ENCODE data around the gene KAT8.
A peak's percentile ranks its signal among the peaks of the same experiment; 100 is the strongest.
"Not testable (repeated sequence)": the region's sequence is repeated elsewhere in the genome, so short reads cannot be mapped to it uniquely, and the experiment has no call there.

Gene KAT8

GRCh38 chr16:31083981-31084380 is 33.5 kb upstream of the KAT8 start:
- DNase-seq (ENCODE audit: low read depth): no peak

DNA sequence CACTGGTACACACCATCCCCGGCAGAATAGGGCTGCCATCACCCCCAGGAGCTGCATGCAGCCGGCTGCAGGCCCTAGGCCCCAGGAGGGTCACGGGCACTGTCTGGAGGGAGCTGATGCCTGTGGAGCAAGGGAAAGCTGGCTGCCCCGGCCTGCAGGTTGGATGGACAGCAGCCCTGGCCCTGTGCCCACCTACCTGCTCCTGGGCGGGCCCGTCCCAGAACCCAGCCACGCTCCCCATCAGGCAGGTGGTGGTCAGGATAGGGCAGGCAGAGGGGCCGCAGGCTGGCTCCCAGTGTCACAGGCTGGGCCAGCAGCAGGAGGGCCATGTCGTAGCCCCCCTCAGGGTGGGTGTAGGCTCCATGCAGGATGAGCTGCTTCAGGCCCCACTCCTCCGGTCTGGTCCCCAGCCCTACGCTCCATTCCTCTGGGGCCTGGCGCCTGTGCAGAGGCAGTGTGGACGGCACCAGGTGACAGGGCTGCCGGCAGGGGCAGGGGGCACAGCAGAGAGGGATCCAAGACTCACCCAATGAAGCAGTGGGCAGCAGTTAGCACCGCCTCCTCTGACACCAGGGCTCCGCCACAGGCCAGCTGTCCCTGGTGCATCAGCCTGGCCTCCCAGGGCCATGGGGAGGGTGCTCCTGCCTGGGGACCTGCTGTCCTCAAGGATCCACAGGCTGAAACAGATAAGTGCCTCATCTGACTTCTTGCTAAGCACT is 32.7 kb upstream of the KAT8 start:
- no peak for DNase-seq (ENCODE audit: low read depth)

- no peak for DNase-seq (ENCODE audit: low read depth)
These were observed 32.1 kb upstream of the KAT8 start for GRCh38 chr16:31085411-31085810.

GRCh38 chr16:31085873-31086628 is 31.4 kb upstream of the KAT8 start:
- DNase-seq (ENCODE audit: low read depth): no peak

DNA sequence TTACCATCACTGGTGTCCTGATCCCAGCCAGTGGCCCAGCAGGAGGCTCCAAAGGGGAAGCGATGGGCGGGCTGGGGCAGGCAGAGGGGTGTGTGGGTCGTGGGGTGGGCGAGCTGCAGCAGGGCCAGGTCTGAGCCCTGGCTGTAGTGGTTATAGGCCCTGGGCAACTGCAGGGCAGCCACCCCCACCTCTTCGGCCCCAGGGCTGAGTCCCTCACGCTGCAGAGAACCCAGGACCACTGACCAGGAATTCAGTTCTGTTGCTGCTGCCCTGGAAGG is 30.9 kb upstream of the KAT8 start:
- DNase-seq (ENCODE audit: low read depth): no peak

- no peak for DNase-seq (ENCODE audit: low read depth)
These were observed 30.0 kb upstream of the KAT8 start for GRCh38 chr16:31087481-31087880.

DNA sequence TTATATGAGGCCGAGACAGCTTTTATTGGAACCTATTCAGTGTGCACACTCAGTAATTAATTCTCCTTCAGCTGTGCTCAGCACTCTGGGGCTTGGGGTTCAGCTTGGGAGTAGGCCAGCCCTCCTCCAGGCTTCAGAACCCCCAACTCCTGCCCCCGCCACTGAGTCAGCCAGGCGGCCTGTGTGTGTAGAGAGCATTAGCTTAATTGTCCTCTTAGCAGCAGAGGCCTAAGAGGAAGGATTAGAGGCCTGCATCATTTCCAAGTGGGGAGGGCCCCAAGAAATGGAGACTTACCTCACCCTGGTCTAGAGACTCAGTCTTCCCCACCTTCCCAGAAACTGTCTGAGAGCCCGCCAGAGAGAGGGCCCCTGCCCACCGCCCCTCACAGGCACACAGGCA is 29.5 kb upstream of the KAT8 start:
- DNase-seq (ENCODE audit: low read depth): no peak

DNA sequence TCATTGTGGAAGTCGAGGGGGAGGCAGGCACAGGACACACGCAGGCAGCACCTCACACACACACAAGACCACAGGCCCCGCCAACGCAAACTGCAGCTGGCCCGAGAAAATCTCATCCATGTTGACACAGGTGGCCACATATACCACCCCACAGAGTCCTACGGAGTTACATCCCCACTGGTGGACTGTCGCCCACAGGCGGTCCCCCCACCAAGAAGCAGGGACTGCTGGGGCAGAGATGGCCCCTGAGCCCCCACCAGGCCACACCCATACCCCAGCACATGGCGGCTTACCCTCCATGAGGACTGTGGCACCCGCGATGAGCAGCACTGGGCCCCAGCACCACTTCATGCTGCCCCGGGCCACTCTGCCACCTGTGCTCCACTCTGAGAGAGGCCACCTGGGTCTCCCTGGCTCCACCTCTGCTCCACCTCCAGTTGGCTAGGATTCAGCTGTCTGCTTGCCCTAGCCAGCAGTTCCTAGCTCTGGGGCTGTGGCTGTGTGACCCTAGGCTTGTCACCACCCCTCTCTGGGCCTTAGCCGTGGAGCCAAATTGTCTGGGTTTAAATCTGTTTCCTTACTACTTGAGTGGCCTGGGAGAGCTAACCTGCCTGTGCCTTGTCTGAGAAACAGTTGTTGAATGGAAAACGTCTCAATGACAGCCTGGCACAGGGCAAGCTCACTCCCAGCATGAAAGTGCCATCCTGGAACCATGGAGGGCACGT is 28.8 kb upstream of the KAT8 start, which contains the start of gene PRSS53:
TSS of gene PRSS53 (minus strand) at position 485 of the 725 bp plus-strand sequence. CDS start at position 351, 134 bp downstream.
- DNase-seq (ENCODE audit: low read depth): no peak

DNA sequence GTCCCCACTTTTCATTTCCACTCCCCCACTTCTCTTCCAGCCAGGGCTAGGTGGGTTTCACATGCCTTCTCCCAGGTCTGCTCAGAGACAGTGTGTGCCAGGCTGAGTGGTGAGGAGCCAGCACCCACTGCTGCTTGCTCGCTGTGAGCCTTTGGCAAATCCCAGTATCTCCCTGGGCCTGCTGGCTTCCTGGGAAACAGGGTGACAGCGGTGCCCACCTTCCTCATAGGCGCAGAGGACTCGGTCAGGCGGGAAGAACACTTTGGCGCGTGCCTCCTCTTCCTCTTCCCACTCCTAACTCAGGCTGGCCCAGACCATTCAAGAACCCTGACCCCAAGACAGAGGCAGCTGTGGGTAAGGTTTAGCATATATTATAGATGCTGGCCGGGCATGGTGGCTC is 28.3 kb upstream of the KAT8 start:
- DNase-seq (ENCODE audit: low read depth): no peak

DNA sequence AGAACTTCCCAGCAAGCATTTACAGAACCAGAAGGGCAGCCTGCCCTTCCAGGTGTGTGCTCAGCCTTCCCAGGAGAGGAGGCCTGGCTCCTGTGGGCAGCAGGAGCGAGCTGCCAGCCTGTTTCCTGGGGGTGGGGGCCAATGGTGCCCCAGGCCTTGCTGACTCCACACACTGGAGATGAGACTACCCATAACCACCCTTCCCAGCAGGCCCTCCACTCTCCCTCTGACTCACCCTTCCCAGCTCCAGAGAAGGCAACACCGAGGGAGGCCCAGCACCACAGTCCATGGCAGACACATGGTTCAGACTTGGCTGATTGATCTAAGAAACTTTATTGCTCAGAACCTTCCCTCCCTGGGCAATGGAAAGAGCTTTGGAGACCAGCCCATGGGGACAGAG is 26.9 kb upstream of the KAT8 start:
- DNase-seq (ENCODE audit: low read depth): peak; percentile 73

DNA sequence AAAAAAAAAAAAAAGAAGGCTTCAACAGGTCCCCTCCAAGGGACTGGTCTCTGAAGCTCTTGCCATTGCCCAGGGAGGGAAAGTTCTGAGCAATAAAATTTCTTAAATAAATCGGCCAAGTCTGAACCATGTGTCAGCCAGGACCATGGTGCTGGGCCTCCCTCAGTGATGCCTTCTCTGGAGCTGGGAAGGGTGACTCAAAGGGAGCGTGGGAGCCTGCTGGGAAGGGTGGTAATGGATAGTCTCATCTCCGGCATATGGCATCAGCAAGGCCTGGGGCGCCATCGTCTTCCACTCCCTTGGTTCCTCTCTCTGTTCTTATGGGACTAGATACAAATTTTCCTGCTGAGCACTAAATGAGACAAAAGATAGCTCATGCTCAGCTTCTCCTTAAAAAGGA is 25.1 kb upstream of the KAT8 start:
- no peak for DNase-seq (ENCODE audit: low read depth)

DNA sequence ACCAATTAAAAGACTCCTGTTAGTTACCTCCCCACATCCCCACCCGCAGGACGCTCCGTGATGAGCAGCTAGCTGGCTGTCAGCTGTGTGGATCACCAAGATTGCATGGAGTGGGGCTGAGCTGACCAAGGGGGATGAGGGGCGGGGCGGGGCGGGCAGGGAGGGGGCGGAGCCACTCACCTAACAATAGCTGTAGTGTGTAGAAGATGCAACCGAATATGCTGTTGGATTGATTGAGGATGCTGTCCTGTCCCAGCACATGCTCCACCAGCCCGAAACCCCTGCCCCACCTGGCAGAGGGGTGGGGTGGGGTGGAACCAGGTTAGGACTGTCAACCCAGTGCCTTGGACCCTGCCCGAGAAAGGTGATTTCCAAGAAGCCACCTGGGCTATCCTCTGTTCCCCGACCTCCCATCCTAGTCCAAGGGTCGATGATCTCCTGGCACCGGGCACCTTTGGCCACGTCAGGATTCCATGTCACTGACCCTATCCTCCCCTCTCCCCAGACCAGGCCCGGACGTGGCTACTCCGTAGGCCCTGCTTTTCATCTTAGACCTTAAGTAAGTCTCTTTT is 24.2 kb upstream of the KAT8 start:
- DNase-seq (ENCODE audit: low read depth): peak; percentile 45

DNA sequence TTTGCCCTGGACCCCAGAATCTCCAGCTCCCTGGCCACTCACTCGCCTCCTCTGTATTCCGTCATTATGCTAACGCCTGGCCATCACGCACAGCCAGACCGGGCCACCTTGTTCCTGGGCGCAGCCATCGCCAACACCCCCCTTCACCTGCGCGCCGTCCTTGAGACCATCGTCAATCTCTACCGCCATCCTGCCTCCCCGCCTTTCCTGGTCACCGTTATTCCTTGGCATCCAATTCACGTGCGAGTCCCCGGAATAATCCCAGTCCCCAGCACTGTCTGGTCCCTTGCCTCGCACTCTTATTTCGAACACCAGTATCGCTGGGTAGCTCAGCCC is 23.4 kb upstream of the KAT8 start:
- peak; percentile 16 for DNase-seq (ENCODE audit: low read depth)

DNA sequence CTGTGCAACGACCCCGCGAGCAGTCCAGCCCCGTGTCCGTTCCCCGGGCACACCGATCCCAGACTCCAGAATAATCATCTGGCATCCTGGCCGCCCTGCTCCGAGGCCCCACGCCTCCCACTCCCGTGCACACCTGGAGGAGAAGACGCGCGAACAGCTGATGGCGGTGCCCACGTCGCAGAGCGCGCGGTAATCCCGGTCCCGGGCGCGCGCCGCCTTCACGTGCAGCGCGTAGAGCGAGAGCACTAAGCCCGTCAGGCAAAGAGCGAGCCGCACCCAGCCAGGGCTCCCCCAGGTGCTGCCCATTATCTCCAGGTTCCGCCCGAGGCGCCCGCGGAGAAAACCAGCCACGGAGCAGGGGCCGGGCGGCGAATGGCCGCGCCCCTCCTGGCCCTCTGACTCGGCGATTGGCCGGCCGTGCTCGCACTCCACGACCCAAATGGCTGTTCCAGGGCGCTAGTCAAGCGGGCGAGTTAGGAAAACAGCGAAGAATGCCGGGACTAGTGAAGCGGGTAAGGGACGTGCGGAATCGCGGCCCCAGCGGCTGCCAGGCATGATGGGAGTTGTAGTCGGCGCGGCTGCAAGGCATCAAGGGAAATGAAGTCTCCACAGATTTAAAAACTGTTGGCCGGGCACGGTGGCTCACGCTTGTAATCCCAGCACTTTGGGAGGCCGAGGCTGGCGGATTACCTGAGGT is 22.9 kb upstream of the KAT8 start, which contains the start of gene VKORC1:
TSS of gene VKORC1 (minus strand) at position 374 of the 697 bp plus-strand sequence. CDS start at position 306, 68 bp downstream.
- DNase-seq (ENCODE audit: low read depth): peak; percentile 99

GRCh38 chr16:31099860-31100638 is 17.4 kb upstream of the KAT8 start:
- DNase-seq (ENCODE audit: low read depth): peak; percentile 84

GRCh38 chr16:31100876-31101641 is 16.4 kb upstream of the KAT8 start:
- DNase-seq (ENCODE audit: low read depth): not testable (repeated sequence)

DNA sequence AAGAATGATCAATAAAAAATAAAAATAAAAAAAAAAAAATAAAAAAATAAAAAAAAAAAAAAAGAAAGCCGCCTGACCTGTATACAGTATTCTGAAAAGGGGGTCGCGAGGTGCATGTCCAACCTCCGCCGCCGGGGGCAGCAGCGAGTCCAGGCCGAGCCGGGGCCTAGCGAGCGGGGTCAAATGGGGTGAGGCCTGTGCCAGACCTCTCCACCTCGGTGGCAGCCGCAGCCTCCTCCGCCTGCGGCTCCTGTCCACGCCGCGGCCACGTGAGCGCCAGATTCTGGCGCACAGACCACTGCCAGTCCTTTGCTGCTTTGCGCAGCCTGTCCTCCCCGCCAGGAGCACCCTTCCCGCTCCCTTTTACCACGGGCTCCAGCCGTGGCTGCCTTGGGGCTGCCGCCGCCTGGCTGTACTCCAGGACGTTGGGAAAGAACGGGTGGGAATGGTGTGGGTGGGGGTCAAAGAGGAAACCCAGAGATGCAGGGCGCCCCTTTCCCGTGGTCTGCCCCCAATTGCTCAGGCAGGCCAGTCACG is 11.7 kb upstream of the KAT8 start:
- DNase-seq (ENCODE audit: low read depth): peak; percentile 30

DNA sequence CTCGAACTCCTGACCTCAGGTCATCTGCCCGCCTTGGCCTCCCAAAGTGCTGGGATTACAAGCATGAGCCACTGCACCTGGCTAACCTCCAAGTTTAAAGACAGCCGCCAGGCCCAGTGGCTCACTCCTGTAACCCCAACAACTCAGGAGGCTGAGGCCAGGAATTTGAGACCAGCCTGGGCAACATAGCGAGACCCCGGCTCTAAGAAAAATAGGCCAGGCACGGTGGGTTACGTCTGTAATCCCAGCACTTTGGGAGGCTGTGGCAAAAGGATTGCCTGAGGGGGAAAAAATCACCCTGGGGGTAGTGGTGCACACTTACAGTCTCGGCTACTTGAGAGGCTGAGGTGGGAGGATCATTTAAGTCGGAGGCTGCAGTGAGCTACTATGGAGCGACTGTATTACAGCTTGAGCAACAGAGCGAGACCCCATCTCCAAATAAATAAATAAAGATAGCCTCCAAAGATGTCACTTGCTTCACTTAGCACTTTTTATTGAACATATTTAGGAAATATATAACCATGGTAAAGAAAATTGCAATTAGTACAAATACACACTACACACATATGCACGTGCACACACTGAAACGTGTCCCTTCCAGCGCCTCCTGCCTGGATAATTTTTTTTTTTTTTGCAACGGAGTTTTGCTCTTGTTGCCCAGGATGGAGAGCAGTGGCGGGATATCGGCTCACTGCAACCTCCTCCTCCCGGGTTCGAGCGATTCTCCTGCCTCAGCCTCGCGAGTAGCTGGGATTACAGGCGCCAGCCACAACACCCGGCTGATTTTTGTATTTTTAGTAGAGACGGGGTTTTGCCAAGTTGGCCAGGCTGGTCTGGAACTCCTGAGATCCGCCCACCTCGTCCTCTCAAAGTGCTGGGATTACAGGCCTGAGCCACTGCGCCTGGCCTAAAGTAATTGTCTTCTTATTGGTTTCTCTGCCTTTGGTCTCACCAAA is 10.7 kb upstream of the KAT8 start:
- DNase-seq (ENCODE audit: low read depth): no peak

DNA sequence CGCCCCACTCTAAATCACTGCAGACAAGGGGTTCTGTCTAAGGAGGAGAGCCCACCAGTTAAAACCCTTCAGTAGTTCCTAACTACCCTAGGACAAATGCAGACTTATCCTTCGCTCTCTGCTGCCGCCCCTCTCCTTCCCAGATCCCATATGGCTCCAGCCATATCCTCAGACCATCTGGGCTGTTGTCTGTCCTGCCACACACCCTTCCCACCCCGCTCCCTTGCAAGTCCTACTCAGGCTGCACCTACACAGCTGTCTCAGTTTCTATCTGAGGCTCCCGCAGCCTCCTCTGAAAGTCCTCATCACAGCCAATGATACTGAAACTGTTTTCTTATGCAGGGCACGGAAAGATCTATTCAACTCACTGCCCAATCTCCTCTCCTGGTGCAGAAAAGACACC is 10.0 kb upstream of the KAT8 start:
- no peak for DNase-seq (ENCODE audit: low read depth)
